ENCODE measurements around the gene MAP1B.

- TF ChIP-seq CTCF (IDR thresholded peaks at IDR 0.05; ENCODE audit: borderline replicate concordance, extremely low read depth, low read length, poor library complexity, severe bottlenecking) (no peak), EZH2 (IDR thresholded peaks at IDR 0.05; ENCODE audit: borderline replicate concordance, low read depth, low read length, severe bottlenecking) (no peak)
These were observed 127.0 kb downstream of the MAP1B start for GRCh38 chr5:72234265-72234700.
